NCI-H69 (cell line): ENCODE measurements around the gene ANKRD16.
A peak's percentile ranks its signal among the peaks of the same experiment; 100 is the strongest.
"Not testable (repeated sequence)": the region's sequence is repeated elsewhere in the genome, so short reads cannot be mapped to it uniquely, and the experiment has no call there.

ENCODE experiments used
- DNase-seq: peaks from one replicate; lab custom pipeline; 2025; lab: John Stamatoyannopoulos, UW

Gene ANKRD16

DNA sequence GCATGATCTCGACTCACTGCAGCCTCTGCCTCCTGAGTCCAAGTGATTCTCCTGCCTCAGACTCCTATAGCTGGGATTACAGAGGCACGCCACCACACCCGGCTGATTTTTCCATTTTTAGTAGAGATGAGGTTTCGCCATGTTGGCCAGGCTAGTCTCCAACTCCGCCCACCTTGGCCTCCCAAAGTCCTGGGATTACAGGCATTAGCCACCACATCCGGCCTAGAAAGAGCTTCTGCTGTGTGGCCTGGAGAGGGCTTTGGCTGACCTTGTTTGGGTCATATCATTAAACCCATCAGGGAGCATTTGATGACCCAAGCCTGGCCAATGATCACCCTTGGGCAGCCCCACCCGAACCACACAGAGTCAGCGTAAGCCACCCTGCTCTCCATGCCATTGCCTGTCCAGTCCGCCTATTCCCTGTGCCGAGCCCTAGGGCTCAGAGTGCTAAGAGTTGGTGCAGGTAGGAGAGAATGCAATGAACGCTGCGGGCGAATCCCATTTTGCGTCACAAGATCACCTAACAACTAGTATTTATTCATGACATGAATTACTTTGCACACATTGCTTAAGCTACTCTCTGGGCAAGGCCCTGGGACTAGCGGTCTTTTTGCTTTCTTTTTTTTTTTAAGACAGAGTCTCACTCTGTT lies 54.1 kb downstream of the ANKRD16 start:
- DNase-seq = no peak

DNA sequence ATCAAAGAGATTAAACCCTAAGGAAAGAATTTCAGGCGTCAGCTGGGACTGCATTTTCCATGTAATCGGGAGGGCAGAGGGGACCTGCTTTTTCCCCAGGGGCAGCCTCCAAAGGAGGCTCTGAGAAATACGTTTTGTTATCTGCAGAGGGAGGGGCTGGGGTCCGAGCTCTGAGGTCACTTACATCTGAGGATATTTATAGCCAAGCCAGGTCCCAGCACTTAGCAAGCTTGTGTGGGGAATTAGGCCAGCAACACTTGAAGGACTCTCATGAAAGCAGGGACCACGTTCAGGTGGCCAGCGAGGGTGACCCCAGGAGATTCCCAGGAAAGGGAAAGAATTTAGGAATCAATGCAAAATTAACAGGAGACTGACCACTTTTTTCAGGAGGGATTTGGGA lies 55.9 kb downstream of the ANKRD16 start:
- DNase-seq = no peak

DNA sequence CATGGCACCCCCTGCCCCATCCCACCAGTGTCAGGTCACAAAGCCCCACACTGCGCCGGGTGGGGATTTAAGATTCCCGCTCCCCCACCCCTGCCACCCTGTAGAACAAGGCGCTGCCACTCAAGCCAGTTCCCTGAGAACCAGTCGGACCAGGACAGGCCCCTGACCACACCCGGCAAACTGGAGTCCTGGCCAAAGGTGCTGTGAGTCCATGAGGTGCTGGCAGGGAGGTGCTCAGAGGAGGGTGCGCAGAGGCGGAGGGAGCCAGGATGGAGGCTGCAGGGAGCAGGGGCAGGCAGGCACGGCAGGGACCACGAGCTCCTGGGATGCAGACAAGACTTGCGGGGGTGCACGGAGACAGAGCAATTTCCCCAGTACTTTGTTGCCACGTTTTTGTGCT lies 56.7 kb downstream of the ANKRD16 start:
- DNase-seq = no peak

DNA sequence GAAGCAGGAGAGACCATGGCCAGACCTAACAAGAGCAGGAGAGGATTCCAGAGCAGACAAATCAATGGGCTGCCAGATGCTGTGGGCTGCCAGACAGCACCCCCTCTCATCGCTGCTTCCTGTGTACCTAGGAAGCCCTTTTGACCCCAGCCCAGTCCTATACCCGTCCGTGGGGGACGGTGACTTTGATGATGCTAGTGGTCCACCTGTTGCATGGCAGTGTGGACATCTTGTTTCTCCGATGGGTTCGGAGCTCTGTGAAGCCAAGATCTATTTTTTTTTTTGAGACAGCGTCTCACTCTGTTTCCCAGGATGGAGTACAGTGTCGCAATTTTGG lies 58.3 kb downstream of the ANKRD16 start:
- no peak for DNase-seq

DNA sequence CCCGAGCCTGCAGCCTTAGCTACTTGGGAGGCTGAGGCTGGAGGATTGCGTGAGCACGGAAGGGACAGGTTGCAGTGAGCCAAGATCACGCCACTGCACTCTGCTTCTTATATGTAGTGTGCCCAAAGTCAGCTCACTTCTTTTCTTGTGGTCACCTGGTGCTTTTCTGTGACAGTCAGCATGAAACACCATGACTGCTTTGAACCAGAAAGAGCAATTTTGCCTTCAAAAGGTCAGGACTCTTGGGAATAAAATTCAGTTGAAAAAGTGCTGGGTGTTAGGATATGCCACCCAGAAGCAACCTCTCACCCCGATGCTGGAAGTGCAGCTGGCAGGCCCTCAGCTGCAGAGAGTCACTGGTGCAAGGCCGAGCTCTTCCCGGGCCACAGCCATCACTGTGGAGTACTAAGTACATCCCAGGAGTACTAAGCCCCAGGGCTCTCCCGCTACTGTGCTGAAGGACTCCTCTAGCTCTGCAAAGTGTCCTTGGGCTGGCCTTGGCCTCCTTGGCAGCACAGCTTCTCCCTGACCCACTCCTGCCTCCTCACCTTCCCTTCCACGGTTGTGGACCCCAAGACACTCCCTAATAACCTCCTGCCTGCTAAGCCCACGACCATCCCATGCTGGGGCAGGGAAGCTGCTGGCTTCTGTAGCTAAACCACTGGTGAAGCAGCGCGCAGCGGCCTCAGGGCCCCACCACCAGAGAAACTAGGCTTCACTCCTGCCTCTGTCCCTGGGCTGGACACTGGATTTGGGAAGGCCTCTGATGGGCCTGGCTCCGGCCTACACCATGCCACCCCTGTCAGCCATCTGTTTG lies 58.9 kb downstream of the ANKRD16 start:
- DNase-seq = no peak

DNA sequence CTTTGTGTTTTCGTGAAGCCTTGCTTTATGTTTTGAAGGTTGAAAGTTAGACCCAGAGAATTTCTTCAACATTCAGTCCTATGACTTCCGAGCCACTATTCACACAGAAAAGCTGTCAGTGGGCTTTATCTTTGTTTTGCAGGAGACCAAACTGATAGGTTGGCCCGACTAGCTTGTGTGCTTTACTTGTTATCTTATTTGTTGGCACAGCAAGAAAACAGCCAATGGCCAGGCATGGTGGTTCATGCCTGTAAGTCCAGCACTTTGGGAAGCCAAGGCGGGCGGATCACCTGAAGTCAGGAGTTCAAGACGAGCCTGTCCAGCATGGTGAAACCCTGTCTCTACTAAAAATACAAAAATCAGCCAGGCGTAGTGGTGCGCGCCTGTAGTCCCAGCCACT lies 60.4 kb downstream of the ANKRD16 start:
- DNase-seq = no peak

DNA sequence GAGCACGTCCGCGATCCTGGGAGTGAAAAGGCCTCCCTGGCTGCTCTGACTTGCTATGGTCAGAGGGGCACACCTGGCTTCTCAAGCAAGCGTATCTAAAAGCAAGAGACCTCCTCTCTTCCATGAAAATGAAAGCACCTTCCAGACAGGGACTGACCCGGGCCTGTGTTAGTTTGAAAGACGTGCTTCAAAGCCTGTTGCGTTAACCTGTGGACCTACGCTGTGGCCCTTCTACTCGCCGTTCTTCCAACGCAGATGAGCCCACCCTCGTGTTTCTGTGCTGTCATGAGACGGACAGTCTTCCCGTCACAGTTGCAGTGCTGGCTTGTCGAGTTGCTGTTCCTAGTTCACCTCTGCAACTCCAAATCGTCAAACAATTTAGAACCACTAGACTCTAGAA lies 61.0 kb downstream of the ANKRD16 start:
- DNase-seq = no peak

DNA sequence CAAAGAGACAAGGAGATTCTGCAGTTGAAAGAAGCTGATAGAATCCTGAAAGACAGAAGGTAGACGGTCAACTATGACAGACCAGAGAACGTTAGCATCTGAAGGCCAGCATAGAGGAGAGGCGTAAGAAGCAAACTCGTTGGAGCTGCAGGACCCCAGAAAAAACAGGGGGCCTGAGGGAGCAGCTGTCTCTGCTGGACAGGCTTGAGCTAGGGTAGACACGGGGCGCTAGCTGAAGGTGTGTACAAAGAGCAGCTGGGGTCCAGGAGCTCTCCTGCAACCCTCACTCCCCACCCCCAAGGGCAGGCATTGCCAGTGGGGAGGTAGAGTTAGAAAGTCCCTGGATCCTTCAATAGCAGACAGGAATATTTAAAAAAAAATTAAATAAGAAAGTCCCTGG lies 61.9 kb downstream of the ANKRD16 start:
- no peak for DNase-seq

DNA sequence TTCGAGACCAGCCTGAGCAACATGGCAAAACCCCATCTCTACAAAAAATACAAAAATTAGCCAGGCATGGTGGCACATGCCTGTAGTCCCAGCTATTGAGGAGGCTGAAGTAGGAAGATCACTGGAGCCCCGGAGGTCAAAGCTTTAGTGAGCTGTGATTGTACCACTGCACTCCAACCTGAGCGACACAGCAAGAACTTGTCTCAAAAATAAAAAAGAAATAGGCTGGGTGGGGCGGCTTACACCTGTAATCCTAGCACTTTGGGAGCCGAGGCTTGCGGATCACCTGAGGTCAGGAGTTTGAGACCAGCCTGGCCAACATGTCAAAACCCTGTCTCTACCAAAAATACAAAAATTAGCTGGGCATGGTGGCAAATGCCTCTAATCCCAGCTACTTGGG lies 63.2 kb downstream of the ANKRD16 start:
- not testable (repeated sequence) for DNase-seq

DNA sequence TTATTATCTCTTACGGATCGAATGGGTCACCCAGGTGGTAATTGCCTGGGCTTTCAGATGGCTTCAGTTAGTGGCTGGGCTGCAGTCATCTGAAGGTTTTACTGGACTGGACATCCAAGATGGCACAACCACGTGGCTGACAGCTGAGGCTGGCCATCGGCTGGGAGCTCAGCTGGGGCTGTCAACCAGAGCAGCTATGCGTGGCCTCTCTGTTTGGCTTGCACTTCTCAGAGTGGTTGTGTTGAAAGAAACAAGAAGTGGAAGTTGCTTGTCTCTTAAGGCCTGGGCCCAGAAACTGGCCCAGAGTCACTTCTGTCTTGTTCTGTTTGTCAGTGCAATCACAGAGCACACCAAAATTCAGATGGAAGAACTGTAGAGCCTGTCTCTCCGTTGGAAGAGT lies 70.8 kb downstream of the ANKRD16 start:
- no peak for DNase-seq

DNA sequence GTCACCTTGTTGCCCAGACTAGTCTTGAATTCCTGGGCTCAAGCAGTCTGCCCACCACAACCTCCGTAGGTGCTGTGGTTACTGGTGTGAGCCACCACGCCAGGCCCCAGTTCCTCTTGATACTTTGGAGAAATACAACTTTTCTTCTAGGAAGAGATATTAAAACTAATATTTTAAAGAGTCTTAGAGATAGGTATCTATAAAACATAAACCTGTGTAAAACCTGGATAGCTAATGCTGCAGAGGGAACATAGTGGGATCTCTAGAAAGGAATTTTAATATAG lies 71.7 kb downstream of the ANKRD16 start:
- DNase-seq = no peak

DNA sequence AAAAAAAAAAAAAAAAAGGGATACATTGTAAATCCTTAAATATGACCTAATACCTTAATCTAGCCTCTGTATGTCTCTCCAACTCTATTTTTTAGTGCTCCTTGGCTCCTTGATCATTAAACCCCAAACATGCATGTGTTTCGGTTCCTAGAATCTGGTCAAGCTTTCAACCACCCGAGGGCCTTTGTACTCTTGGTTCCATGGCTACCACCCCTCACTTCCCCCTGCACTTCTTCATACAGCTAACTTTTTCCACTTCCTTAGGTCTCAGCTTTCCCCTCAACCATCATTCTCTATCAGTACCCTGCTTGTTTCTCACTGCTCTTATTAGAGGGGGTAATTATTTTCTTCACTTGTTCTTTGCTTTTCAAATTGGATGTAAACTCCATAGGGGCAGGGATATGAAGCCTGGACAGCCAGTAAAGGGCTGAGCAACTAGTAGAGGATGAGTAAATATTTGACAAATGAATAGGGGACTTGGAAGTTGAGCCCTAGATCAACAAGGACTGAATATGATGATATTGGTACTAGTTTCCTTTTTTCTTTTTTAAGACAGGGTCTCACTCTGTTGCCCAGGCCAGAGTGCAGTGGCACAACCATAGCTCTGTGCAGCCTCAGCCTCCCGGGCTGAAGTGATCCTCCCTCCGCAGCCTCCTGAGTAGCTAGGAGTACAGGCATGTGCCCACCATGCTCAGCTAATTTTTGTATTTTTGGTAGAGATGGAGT lies 72.2 kb downstream of the ANKRD16 start:
- no peak for DNase-seq

DNA sequence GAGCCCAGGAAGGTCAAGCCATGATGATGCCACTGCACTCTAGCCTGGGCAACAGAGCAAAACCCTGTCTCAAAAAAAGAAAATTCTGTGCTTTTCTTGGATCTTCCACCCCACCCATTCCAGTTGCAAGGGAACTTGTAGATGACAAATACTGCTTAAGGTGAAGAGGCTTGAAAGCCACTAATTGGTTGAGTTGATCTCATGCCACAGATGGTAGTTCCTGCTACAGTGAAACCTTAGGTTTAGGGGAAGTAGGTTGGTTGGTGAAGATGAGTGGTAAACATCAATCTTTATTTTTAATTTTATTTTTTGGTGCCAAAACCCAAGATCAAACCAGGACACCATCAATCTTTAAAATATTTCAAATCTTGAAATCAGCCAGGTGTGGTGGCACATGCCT lies 73.5 kb downstream of the ANKRD16 start:
- no peak for DNase-seq

DNA sequence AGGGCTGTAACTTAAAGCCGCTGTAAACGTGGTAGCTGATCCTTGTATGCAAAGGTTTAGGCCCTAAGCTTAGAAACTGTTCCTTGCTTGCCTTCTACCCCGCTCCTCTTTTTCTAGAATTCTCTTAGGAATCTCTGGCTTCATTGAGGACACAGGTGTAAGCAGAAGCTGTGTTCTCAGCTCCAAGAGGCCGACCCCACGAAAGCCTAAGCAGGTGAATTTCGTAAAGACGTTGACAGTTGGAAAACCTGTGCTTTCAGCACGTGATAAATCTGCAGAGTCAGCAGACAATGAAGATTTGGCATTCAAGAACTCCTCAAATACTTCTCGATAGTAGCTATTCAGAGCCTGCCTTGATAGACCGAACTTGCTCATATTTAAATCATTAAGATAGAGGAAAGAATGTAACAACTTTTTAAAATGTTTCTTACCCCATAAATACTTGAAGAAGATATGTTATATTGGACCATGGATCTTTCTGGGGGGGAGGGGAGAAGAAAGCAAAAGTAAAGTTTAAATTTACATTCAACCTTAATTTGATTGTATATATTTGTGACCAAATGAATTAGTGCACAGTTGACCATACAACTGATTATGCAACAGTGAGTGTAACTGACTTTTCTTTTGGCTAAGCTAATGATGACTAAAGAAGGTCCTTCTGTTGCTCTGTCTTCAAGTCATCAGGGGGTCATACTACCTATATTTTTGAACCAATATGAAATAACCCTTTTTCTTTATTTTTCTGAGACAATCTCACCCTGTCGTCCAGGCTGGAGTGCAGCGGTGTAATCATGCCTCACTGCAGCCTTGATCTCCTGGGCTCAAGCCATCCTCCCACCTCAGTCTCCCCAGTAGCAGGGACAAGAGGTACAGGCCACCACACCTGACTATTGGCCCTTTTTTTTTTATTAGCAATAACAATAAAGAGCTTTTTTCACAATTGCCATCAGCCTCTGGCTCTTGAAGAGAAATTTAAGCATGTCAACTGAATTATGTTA lies 75.3 kb downstream of the ANKRD16 start:
- DNase-seq = peak; percentile 50

DNA sequence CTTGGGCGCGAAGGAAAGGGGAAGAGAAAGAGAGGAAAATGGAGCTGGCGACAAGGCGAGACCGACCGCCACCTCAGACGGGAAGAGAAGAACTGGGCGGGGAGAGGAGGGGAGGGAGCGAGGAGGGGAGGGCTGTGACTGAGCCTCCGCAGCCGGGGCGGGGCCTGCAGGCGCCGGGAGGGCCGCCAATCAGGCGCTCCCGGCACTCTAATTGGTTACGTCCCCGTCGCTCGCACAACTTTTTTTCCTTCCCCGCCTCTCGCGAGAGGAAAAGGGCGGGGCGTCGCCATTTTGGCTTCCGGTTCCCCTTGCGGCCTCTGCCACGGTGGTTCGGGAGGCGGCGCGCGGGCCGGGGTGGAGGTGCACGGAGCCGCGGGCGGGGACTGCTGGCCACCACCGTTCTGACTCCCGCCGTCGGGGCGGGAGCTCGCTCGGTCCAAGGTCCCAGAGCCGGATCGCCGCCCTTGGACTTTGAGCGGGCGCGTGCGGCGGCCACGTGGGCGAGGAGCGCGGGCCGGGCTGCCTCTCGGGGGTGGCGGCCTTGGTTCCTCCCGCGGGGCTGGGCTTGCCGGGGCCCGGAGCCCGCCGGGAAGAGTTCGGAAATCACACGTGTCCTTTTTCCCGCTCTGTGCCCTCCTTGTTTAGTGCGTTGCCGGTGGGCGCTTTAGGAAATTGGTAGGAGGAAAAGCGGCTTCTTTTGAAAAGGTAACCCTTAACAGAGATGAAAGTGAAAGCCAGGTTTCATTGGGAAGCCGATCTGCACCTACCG lies 76.2 kb downstream of the ANKRD16 start, which contains the start of gene GDI2:
Gene GDI2, minus strand, starts transcription at position 94 of the 769 bp plus-strand sequence. CDS start 176 bp downstream, outside the sequence.
- peak; percentile 96 for DNase-seq

DNA sequence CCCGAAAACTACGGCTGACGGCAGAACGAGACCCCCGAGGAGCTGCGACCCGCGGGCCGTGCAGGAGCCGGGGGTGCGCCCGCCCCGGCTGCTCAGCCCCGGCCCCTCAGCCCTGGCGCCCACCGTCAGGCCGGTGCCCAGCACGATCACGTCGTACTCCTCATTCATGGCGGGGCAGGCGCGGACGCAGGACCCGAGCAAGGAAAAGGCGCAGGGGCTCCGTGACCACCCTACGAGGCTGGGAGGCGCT lies 76.7 kb downstream of the ANKRD16 start:
- no peak for DNase-seq

DNA sequence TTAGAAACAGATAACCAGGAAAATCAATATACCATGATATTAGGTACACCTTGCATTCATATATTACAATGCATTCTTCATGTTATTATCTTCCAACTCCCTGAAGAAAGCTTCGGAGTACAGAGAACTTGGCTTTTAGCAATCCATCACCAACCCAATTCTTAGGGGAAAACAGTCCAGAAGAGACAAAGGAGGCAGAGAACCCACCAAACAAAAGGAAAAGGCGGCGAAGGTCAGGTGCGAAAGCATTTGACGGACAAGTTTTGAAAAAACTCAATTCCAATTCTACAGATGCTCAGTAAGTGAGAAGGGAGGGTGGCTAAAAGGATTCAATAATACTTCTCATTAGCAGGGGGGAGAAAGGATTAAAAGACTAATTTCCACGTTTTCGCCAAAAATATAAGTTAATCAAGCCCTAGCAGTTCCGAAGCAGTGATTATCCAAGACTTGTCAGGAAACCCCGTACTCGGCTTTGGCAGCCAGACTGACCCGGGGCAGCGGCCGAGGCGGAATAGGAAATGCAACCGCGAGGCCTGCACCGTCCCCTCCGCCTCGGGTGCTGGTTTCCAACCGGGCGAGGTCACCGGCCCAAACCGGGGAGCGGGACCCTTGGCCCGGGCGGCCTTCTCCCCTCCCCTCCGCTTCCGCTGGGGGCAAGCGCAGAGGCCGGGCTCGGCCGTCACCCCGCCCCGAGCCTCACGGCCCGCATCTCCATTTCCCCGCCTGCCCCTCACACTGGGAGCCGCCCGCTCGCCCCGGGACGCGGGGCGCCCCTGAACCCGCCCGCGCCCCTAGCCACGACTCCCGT lies 77.2 kb downstream of the ANKRD16 start:
- DNase-seq = peak; percentile 42
